T follicular helper cell (primary cell): ENCODE results near the gene PCSK6.

Experiments
- DNase-seq: peaks from one replicate; pipeline ENCODE4 v3.0.0-alpha.2; 2020; ENCODE audit warnings: low read depth

Gene PCSK6

DNA sequence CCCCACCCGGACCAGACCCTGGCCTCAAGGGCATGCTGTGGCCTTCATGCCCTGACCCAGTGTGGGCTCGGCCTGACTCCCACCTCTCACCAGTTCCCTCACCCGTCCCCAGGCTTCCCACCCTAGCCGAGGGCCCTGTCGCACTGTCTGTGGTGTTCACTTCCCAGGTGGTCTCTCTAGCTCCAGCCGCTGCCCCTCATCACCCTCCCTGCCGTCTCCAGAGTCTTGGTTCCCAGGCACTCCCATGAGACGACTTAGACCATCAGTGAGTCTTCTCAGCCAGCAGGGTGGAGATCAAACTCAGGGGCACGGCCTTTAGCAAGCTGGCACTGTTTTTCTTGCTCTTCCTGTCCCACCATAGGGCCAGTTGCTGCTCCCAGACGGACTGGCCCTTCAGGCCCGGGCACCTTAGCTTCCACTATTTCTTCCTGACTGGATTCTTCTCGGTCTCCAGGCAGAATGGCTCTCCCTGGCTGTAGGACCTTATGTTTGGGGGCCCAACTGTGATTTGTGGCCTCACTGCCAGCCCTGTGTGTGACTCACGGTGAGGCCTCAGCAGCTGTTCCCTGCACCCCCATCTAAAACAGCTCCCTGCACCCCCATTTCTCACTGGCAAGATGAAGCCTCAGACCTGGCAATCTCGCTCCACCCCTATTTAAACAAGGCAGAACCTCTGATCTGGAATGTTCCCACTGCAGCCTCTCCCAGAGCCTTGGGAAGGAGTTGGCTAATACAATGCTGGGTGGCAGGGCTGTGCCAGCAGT, 9.4 kb upstream of the PCSK6 start:
- DNase-seq = no peak

DNA sequence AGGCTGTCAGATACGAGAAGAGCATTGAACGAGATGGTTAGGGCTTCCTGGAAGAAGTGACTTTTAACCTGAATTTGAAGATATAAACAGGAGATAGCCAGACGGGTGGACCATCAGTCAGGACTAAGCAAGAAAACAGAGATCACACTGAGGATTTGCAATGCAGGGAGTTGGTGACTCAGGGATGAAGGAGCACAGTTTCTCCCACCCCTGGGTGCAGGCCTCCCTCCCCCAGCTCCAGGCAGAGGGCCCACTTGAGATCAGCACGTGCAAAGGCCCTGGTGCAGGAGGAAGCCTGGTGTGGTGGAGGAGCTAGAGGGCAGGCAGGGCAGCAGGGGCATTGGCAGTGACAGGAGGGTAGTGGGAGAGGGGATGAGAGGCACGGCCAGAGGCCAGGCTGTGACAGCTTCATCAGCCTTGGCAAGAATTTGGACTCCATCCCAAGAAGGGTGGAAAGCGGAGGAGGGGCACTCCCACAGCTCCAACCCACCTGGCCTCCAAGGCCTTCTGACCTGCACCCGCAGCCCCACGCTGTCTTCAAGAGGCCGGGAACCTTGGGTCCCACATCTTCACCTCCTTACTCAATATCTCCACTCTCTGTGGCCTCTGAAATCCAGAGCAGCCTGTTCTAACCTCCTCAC, 8.7 kb upstream of the PCSK6 start:
- DNase-seq = no peak

DNA sequence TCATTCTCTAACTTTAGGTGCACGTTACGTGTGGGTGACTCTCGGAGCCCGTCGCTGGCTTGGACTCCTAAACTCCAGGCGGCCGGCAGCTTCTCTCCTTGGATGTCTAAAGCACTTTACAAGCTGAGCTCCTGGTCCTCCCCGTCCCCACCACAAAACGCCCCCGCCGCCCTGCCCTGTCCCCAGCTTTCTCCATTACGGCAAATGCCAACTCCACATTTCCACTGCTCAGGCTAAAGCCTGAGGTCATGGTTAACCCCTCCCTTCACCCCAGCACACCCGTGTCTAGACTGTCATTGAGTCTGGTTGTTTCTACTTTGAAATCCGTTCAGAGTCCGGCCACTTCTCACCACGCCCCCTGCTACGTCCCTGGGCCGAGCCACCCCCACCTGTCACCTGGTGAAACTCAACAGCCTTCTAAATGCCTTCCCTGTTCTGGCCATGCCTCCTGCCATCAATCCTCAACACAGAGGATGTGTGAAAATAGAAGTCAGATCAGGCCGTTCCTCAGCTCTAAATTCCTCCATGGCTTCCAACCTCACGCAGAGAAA, 8.1 kb upstream of the PCSK6 start:
- no peak for DNase-seq

DNA sequence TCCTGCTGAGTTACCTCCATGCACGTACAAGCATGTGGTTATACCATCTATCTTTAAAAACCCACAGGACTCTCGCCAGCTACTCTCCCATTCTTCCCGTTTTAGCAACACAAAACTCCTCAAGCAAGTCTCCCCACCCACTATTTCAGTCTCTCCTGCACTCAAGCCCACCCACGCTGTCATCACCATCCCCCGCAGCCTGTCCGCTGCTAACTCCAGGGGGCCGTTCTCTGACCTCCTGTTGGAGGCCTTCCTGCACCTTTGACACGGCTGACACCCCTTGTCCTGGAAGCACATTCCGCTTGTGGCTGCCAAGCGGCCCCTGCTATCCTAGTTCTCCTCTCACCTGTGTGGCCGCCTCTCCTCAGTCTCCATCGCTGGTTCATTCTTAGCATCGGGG, 7.5 kb upstream of the PCSK6 start:
- no peak for DNase-seq

DNA sequence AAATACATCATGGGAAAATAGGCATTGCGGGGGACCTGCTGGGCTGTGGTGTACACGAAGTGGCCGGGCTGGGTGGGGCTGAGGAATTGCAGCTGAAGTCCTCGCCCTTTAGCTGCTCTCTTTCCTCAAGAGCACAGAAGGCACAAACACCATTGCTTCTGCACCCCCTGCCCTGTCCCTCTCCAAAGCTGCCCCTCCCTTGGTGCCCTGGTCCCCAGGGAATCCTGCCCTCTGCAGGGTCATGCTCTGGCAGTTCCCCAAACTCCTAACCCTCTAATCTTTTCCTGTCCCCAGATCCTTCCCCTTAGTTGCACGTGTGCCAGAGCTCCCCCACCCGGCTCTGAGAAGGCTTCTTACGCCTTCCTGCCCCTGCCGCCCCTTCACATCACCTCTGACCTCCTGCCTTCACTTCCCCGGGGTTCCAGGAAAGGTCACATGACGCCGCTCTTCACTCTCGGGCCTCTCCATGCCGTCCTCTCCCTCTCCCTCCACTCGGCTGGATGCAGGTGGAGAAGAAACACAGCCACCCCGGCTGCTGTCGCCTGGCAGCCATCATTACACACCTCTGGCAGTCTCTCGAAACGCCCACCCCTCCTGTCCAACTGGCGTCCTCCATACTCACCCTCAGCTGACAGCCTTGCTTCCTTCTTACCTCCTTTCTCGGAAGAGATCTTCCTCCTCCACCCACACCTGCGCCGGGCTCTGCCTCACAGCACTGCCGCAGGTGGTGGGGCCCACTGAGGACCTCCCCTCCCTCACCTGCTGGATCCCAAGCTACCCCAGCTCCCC, 6.9 kb upstream of the PCSK6 start:
- DNase-seq = no peak

DNA sequence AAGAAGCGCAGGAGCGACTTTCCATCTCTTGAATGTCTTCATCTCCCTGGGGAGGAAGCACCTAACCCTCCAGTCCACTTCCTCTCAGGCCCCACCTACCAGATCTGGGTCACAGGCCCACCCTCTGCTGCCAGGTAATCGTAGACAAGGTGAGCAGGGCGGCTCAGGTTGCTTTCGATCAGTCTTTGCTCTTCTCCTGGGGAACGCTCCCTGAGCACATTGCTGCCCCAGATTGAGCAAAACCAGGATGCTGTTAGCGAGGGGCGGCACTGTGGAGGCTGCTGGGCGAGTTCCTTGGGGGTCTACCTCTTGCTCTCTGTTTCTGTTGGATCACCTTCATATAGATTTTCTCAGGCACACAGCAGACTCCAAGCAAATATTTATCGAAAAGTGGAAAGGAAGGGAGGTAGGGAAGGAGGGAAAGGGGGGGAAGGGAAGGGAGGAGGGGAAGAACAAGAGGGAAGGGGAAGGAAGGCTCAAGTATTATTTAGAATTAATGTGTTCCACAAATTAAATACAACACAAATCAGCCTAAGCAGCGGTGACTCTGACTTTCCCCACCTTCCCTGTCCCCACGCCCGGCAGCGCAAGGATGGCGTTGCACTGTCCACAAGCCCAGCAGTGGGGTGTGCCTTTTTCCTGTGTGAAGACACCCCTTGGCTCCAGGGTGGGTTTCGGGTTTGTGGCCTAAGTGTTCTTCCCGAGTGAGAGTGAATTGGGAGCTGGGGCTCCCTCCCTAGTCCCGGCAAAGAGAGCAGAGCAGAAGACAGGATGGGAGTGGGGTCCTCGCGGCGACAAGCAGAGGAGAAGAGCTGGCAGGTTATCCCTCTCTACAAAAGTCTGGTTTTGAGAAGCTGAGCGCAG, 6.1 kb upstream of the PCSK6 start:
- DNase-seq = no peak

DNA sequence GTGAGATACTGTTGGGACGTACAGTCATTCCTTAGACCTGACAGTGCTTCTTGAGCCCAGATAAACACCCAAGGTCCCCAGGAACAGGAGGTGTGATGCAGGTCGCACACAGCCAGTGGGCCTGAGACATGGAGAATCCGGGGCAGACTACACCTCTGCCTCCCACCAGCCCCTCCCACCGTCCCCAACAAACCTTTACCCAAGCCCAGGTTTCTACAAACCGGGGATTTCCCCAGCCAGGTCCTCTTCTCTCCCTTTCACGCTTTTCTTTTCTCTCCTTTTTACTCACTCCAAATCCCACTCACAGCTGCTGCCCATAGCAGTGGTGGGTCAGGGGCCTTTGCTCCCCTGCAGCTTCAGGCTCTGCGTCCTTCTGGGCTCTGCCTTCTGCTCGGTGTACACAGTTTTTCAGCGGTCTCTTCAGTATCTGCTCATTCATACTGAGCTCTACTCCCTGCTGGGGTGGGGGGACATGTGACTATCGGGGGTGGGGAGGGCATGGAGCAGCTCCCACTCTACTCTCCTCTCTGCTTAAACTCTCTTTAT, 4.8 kb upstream of the PCSK6 start:
- no peak for DNase-seq

DNA sequence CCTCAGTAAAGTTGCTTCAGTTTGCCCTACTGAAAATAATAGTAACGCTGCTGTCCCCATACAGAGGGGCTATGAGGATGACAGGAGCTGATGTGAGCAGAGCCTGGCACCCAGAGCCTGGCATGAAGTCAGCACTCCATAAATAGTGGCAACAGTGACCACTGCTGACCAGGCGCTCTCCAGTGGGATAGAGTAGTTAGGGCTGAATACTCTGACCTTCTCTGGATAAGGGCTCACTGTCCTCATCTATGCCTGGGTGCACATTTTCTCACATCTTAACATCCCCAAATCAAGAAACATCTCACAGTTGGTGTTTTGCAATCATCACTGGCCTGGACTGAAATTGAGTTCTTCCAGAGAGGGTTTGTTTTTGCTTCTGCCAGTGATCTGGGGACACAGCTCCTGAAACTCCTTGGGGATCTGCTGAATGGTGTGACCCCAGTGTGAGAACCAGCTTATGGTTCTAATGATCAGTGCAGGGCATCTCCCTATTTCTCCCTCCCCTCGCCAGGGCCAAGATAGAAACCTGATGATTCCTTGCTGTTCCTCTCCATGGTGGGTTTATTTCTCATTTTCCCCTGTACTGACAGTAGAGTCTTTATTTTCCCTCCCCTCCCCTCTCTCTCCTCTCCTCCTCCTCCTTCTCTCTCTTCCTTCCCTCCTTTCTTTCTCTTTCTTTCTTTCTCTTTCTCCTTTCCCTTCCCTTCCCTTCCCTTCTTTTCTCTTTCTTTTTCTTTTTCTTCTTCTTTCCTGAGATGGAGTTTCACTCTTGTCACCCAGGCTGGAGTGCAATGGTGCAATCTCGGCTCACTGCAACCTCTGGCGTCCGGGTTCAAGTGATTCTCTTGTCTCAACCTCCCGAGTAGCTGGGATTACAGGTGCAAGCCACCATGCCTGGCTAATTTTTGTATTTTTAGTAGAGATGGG, 3.5 kb upstream of the PCSK6 start:
- DNase-seq = no peak

DNA sequence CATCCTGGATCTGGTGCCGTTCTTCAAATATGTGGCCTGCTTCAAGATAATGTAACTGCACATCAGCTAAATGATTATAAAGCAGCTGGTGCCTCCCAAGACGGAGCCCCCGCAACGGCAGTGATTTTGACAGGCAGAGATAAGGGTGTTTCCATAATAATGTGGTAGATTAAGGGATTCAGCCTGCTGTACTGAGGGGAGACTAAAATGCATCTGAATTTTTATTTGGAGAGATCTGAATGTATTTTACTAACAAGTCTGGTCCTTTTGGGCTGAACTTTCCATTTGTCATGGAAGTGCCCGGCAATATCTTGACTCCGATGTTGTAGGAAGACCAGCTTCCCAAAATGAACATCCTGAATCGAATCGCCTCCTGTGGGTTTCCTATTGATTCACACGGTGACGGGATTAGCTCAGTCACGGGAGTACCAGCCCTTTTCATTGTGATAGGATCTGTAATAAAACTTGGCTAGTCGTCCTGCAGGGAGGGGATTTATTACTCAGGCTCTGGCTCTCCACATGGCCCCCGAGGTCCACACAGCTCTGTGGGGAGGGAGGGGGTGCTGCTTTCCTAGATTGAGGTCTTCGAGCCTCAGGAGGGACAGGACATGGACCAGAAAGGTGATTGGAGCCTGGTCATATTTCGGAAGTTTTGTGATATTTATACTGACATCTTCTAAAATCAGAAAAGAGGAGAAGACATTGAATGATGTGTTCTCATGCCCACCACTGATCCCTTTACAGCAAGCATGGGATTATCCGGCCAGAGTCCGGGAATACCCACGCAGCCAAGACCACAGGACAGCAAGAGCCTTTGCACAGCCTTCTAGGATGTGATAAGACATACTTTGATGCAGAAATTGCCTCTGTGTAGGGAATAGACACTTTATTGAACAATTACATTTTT, 2.5 kb upstream of the PCSK6 start:
- DNase-seq = no peak

DNA sequence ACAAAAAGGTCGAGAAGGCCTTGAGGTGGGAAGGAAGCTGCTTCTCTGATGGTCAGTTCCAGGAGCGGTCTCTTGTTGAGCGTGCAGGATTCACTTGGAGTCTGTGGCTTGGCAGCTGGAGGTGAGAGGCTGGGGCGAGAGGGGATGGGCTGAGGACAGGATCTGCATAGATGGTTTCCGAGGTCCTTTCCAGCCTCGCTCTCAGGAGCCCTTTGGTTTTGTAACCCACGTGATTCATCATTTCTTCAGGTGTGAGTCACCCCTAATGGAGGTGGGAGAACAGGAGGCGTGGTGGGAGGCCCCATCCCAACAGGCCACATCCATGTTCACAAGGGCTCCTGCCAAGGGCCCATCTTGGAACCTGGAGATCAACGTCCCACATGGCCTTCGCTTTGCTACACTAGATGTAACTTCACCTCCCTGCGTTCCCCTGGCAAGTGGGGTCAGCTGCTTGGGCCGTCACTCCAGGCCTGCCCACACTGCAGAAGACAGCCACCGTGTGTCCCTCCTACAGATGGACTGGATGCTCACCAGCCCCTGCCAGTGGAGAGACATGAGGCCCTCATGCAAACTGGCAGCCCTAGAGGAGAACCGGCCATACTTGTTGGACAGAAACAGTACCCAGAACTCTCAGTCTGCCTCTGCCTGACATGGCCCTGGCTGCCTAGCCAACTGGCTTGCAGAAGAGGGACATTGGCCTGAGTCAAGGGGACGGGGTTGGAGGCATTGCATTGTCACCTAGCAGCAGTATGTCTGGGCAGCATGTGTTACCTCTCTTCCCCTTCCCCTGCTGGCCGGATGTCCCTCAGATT, 1.6 kb upstream of the PCSK6 start:
- no peak for DNase-seq

DNA sequence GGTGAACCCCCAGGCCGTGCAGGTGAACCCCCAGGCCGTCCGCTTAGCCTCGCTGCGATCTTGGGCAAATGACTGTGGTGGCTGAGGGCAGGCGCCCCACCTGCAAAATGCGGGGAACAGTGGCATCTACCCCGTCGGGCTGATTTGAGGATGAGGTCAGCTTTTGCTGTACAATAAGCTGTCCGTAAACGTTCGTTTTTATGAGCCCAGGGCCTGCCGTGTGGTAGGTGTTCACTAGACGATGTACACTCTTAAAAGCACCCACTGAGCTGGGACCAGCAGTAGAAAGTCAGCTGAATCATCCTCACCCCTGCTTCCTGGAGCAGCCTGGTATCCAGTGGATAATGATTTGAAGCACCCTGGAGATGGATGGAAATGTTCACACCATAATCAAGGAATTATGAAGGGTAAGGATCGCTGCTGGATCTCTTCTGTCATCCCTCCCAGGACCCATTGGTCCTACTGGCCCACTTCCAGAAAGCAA, 943 bp upstream of the PCSK6 start:
- no peak for DNase-seq

DNA sequence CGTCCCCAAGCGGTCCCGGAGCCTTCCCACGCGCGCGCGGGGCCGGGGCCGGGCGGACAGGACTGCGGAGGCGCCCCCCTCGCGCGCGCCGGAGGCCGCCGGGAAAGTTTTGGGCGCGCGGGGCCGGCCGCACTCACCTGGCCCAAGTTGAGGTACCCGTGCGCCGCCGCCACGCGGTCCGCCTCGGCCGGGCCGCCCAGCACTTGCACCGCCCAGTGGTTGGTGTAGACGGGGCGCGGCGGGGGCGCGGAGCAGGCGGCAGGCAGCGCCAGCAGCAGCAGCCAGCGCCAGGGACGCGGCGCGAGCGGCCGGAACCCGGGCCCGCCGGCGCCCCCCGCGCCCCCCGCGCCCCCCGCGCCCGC, 289 bp downstream of the PCSK6 start:
- DNase-seq = no peak

DNA sequence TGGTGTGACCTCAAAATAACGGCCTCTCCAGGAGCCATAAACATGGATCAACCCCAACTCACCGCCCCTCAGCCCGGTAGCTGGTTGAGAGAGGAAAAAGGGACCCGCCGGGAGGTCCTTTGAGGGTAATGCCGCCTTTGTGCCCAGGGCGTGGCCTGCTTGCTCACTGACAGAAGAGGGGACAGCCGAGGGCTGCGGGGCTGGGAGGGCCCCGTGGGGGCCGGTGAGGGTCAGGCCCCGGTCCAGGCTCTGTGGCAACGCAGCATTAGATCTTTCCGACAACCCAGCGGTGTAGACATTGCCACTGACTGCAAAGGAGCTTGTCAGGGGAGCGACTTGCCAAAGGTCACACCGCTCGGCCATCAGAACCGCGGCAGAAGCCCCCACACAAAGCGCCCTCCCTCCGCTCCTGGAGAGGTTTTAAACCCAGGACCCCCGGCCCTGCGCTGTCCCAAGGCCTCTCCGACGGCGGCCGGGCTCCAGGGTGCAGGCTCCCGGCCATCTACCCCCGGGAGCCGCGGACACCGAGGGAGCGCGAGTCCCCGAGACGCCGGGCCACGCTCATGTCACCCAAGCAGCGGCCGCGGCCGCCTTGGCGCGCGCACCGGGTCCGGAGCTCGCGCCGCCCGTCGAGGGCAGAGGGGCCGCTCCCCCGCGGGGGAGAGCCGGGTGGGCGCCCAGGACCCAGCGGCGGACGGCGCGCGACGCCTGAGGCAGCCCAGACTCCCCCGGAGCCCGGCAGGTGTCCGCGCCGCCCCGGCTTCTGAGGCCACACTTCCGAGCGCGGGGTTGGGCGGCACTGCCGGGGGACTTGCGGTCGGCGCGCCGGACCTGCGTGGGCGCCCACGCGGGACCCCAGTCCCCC, 975 bp downstream of the PCSK6 start:
- DNase-seq = no peak

DNA sequence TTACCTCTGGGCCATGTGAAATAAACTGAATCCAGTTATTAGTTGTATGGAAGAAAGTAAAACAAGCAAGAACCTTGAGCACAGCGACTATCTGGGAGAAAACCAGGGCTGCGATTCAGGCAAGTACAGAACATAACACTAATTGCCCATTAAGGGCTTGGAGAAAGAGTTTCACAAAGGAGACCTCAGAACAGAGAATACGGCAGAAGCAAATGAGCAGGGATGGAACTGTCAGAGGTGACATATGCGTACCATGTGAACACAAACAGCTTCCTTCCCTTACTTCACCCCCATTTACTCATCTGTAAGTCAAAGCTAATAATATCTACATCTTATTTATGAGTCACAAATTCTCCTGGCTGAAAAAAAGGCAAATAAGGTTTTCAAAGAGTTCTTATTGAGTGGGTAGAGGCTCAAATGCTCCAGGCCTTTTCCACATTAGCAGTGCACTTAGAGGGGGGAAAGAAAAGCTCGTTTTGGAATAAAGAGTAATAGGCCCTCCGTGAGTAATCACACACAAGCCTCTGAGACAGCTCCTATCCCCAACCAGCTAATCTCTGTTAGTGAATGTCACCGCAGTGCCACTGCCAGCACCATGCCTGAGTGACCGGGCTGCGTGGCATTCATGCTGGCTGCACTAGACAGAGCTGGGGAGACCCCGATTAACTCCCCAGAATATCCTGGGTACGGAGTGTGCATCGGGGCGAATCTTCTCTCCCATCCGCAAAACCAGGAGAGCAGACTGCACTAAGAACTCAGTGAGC, 2.6 kb downstream of the PCSK6 start:
- DNase-seq = no peak

DNA sequence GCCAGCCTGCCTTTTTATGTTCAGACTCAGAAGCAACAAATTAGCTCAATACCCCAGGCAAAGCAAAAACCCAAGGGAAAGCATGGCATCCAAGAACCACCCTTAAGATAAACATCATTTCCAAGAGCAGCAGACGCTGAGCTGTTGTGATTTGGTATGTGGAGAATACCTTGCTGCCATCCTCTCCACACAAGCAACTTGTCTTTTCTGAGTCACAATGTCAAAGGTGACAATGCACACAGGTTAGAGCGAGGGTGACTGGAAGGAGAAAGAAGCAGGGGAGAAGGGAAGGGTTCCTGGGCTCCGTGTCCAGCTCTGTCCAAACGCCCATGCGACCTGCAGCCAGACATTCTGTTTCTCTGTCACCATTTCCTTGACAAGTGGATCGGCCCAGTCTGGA, 6.0 kb downstream of the PCSK6 start:
- DNase-seq = no peak

DNA sequence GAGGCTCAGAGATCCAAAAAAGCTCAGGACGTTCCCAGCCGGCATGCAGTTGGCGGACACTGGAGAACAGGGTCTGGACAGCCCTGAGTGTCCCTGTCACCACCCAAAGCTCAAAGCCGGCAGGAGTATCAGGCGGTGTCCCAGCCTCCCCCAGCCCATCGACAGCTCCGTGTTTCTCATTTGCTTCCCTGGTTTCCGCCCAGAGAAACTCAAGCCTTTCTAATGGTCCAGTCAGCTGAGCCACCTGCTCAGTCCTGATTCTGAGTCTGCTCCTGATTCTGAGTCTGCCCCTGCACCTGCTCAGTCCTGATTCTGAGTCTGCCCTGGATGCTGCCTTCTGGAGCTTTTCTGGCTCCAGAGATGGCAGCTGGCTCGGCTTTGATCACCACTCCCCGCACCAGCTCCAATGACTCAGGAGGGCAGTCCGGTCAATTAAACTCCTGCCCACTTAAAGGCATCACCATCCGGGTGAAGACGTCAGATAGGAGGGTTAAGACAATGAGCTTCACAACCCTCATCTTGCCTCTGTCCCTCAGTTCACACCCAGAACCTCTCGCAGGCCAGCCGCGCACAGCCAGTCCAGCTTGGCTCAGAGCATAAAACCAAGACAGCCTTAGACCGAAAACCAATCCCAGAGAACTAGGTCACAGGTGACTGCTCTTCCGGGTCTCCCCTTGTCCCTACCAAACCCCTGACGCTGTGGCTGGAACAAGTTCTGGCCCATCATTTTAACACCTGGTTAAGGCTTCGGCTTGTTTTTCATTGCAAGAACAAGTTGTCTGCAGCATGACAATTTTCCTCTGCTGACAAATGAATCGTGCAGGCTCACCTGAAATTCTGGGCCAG, 6.8 kb downstream of the PCSK6 start:
- no peak for DNase-seq
